ENCODE results near the gene MPRIP.

The MPRIP gene

DNA sequence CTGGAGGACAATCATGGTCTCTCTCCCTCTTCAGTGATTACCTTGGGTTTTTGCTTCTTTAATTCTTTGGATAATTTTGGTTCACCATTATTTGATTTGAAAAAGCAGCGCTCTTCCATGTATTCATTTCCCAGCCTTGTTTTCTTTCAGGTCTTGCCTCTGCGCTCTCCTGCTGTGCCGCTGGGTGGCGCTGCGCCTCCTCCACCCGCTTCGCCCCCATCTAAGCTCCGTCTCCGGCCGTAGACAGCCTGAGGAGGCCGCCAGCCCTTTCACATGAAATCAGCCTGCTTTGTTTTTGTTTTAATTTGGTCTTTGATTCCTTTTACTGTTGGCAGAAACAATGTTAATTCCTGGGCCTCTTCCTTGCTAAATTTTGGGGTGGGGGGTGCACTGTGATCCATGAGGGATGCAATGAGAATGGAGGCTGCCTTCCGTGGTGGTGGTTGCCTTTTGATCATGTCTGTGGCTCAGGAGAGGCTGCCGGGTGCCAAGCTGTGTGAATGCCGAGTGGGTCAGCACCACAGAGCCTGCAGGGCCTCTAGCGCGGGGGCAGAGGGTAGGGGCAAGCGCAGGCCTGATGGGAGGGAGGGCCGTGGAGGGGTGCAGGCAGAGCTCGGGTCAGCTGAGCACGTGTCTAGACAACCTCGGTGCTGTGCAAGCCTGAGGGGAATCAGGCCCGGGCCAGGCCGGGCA is 99.7 kb downstream of the MPRIP start:
- peak; percentile 69 for TF ChIP-seq CTCF (IDR thresholded peaks at IDR 0.05; ENCODE audit: control insufficient read depth, extremely low read depth, insufficient read depth)
- DNase-seq (ENCODE audit: low read depth), result no peak
- H3K4me3 ChIP-seq (ENCODE audit: low read depth, low read length), result no peak overlapping the region

DNA sequence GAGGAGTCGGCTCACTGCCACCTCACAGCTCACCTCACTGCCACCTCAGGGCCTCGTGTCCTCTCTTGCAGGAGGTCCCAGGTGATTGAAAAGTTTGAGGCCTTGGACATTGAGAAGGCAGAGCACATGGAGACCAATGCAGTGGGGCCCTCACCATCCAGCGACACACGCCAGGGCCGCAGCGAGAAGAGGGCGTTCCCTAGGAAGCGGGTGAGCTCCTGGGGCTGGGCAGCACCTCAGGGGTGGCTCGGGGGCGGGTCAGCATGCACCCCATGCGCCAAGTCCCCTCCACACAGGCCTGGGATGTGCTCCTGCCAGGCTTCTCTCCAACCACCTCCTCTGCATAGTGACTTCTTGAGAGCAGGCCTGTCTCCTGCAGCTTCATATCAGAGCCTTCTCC is 100.3 kb downstream of the MPRIP start:
- H3K4me3 ChIP-seq (ENCODE audit: low read depth, low read length), result no peak overlapping the region
- no peak for TF ChIP-seq CTCF (IDR thresholded peaks at IDR 0.05; ENCODE audit: control insufficient read depth, extremely low read depth, insufficient read depth)
- no peak for DNase-seq (ENCODE audit: low read depth)

GRCh38 chr17:17143501-17143900 is 101.2 kb downstream of the MPRIP start:
- DNase-seq (ENCODE audit: low read depth), result no peak
- no peak for TF ChIP-seq CTCF (IDR thresholded peaks at IDR 0.05; ENCODE audit: control insufficient read depth, extremely low read depth, insufficient read depth)
- no peak overlapping the region for H3K4me3 ChIP-seq (ENCODE audit: low read depth, low read length)

- TF ChIP-seq CTCF (IDR thresholded peaks at IDR 0.05; ENCODE audit: control insufficient read depth, extremely low read depth, insufficient read depth), result no peak
Observed at GRCh38 chr17:17144061-17144460, 101.8 kb downstream of the MPRIP start.

GRCh38 chr17:17144916-17145665 is 102.8 kb downstream of the MPRIP start:
- no peak for TF ChIP-seq CTCF (IDR thresholded peaks at IDR 0.05; ENCODE audit: control insufficient read depth, extremely low read depth, insufficient read depth)
- no peak for DNase-seq (ENCODE audit: low read depth)
- H3K4me3 ChIP-seq (ENCODE audit: low read depth, low read length), result no peak overlapping the region

More at GRCh38 chr17:17144061-17144460, 101.8 kb downstream of the MPRIP start:
- no peak for DNase-seq (ENCODE audit: low read depth)
- no peak overlapping the region for H3K4me3 ChIP-seq (ENCODE audit: low read depth, low read length)

DNA sequence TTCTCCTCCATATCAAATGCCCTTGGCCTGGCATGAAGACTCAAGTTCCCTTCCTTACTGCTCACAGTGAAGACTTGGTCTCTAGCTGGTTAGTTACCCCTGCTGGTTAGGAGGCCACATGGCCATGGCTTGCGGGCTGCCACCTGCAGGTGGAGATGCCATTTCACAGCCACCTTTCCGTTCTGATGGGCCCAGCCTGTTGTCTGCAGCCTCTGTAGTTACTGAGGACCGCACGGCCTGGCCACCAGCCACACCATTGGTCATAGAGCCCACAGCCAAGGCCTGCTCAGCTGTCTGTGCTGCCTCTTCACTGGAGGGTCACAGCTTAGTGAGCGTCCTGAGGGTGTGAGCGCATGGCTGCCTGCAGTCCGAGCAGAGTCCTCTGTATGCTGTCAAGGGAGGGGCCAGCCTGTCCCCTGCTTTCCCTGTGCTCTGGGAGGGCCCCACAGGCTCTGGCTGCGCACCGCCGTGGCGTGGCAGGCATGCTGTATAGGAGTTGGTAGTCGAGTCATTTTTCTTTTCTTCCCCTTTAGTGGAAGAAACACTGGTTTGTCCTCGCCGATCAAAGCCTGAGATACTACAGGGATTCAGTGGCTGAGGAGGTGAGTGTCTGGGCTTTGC is 104.6 kb downstream of the MPRIP start:
- no peak overlapping the region for H3K4me3 ChIP-seq (ENCODE audit: low read depth, low read length)
- no peak for DNase-seq (ENCODE audit: low read depth)
- peak; percentile 51 for TF ChIP-seq CTCF (IDR thresholded peaks at IDR 0.05; ENCODE audit: control insufficient read depth, extremely low read depth, insufficient read depth)

All from LNCaP clone FGC (cell line).